ENCODE data around the gene DOCK2.
"Not testable (repeated sequence)": the region's sequence is repeated elsewhere in the genome, so short reads cannot be mapped to it uniquely, and the experiment has no call there.

DNA sequence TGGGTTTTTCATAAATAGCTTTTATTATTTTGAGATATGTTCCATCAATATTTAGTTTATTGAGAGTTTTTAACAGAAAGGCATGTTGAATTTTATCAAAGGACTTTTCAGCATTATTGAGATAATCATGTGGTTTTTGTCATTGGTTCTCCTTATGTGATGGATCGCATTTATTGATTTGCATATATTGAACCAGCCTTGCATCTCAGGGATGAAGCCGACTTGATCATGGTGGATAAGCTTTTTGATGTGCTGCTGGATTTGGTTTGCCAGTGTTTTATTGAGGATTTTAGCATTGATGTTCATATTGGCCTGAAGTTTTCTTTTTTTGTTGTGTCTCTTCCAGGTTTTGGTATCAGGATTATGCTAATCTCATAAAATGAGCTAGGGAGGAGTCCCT lies 12.8 kb upstream of the DOCK2 start:
- not testable (repeated sequence) for TF ChIP-seq POLR2AphosphoS5, POLR2A (IDR thresholded peaks at IDR 0.05)
